Activated CD4-positive, alpha-beta T cell treated with anti-CD3 and anti-CD28 coated beads, Interleukin-2, amount 50 U/mL, for 4 hours (primary cell): ENCODE results near the gene NEU2.
A peak's percentile ranks its signal among the peaks of the same experiment; 100 is the strongest.
"Not testable (repeated sequence)": the region's sequence is repeated elsewhere in the genome, so short reads cannot be mapped to it uniquely, and the experiment has no call there.

Experiments
- DNase-seq, 2 experiments: peaks; one replicate each; pipeline ENCODE4 v3.0.0-alpha.2; 2020

The NEU2 gene

GRCh38 chr2:233035426-233036161 lies 3.1 kb downstream of the NEU2 start:
- no peak for DNase-seq

DNA sequence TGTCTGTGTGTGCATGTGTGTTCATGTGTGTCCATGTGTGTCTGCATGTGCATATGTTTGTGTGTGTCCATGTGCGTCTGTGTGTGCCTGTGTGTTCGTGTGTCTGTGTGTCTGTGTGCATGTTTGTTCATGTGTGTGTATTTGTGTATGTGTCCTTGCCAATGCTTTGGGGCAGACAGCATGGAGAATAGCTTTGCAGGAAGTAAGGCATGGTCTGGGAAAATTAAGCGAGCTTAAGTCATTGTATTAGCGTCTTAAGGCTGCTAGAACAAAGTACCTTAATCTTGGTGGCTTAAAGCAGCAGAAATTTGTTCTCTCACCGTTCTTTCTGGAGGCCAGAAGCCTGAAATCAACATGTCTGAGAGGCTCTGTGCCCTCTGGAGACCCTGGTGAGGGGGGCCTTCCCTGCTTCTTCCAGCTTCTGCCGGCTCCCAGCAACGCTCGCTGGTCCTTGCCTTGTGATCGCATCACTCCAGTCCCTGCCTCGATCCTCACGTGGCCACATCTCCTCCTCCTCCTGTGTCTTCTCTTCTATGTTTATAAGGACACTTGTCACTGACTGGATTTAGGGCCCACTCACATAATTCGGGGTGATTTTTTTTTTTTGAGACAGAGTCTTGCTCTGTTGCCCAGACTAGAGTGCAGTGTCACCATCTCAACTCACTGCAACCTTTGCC lies 3.8 kb downstream of the NEU2 start:
- no peak for DNase-seq

GRCh38 chr2:233037078-233037477 lies 4.6 kb downstream of the NEU2 start:
- no peak for DNase-seq

GRCh38 chr2:233039212-233039845 lies 6.9 kb downstream of the NEU2 start:
- no peak for DNase-seq

DNA sequence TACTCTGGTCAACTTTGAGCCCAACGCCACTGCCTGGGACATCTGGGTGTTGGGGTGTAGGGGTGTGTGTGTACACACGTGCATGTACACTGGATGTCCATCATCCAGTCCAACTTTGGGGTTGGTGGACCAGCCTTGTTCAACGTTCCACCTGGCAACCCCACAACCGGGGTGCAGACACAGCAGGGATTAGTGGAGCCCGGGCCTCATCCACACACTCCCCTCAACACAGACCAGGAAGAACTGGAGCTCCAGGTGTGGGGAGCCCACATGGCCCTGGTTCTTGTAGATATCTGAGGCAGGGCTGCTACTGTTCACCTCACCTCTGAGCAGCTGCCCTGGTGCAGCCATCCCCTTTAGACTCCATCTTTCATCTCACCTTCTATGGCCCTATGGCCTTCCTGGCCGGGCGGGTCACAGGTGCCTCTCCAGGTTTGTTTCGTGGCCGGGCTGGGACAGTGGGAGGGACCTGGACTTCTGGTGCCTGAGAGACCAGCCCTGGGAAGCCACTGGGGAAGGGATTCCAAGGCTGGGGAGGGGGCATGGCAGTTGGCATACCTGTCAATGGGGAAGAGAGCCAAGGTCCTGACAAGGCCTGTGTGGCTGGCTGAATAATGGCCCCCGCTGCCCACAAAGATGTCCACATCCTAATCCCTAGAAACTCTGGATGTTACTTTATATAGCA lies 7.5 kb downstream of the NEU2 start:
- DNase-seq = no peak

GRCh38 chr2:233040571-233040970 lies 8.1 kb downstream of the NEU2 start:
- DNase-seq = no peak

DNA sequence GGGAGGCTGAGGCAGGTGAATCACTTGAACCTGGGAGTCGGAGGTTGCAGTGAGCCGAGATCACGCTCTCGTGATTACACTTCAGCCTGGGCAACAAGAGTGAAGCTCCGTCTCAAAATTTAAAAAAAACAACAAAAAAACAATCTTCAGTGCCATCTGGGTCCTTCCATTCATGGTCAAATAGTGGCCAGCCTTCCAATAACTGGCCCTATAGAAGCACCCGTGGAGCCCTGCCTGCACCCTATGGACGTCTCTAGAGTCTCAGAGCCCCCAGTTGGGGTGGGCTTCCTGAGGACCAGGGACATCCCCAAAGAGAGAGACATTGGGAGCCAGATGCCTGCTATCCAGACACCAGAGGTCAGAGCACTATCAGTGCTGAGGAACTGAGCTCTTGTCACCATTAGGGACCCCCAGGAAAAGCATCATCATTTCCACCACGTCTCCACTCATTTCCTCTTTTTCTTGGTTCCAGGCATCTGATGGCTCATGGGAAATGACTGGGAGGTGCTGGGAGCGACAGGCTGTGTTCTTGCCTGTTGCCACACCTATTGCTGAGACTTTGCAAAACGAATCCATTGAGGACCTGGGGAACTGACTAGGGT lies 9.4 kb downstream of the NEU2 start:
- DNase-seq = no peak

GRCh38 chr2:233042549-233042948 lies 10.1 kb downstream of the NEU2 start:
- DNase-seq = no peak

- no peak for DNase-seq
These were observed 12.6 kb downstream of the NEU2 start for GRCh38 chr2:233044974-233045605.

GRCh38 chr2:233047206-233047605 lies 14.7 kb downstream of the NEU2 start:
- no peak for DNase-seq

GRCh38 chr2:233047667-233048066 lies 15.2 kb downstream of the NEU2 start:
- no peak for DNase-seq

DNA sequence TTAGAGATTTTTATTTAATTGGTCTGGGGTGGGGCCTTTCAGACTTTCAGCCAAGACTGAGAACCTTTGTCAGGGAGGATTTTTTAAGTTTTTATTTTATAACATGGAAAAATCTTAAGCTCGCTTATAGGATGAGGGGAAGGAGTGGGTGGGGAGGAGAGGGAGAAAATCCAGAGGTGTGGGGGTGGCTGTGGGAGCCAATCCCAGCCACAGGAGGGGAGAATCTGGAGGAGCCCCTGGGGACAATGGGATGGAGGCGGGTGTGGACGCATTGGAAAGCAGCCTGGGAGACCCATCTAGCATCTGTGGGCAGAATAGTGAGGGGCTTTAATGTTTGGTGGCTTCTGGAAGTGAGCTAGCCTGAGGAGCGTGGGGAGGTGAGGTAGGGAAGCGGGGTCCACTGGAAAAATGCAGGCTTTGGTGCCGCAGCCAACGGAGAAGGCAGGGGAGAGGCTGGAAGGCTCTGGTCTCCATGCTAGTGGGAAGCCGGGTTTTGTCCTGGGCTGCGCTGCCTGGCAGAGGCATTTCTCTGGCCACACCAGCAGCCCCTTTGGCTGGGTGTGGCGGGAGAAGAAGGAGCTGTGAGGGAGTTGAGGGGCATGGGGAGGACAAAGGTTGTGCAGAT lies 16.2 kb downstream of the NEU2 start:
- DNase-seq = no peak

DNA sequence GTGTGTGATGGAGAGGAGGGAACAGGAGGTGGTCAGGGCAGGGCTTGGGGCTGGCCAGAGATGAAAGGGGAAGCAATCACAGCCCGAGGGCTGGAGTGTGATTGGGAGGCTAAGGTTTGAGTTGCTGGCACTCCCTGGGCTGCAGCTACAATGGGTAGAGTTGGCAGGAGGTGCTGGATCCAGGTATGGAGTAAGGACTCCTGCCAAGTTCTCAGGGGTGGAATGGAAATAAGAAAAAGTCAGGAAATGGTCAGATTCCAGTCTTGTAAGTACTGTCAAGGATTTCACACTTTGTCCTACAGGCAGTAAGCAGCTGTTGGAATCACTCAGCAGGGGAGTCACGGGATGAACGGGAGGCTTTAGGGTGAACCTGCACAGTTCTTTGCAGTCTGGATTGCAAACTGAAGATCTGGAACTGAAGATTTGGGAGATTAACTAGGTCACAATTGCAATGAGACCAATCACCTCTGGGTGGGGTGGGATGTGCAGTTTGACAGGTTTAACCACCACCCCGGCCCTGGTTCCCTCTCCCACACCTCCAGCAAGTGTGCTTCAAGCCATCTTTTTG lies 16.8 kb downstream of the NEU2 start:
- no peak for DNase-seq

GRCh38 chr2:233051241-233052149 lies 19.0 kb downstream of the NEU2 start:
- no peak for DNase-seq

- not testable (repeated sequence) for DNase-seq
These were observed 20.0 kb downstream of the NEU2 start for GRCh38 chr2:233052517-233052916.

- peak; percentile 65 to 71 for DNase-seq
These were observed 21.7 kb downstream of the NEU2 start for GRCh38 chr2:233053928-233054784.

- no peak for DNase-seq
These were observed 22.9 kb downstream of the NEU2 start for GRCh38 chr2:233055362-233055761.

DNA sequence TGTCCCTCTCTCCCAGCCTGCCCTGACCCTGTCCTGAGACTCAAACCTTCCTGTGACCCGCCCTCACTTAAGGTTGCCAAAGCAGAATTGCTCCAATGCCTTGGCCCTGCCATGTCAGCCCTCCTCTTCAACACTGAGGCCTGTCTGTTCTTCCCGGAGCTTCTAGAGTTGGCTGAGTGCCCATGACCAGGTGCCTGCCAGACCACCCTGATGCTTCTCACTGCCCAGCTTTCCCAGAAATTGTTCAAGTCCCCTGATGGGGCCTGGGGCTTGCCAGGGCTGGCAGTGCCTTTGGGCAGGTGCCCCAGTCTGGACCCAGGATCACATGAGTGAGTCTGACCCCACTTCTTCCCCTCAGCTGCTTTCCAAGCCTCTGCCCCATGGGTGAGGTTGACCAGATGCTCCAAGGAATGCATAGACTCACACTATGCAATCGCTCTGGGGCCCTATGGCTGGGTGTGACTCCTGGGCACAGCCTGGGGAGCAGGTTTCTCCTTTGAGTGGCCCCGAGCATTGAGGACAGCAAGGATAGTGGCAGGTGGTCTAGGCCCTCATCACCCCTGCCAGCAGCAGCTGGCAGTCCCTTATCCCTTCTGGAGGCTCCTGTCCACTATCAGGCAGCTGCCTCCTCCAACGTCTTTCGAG lies 24.6 kb downstream of the NEU2 start:
- no peak for DNase-seq
